GM18951 (cell line): ENCODE data around the gene CALML4.
"Not testable (repeated sequence)": the region's sequence is repeated elsewhere in the genome, so short reads cannot be mapped to it uniquely, and the experiment has no call there.

Experiments
- POLR2A ChIP-seq: IDR thresholded peaks from 4 replicates; pipeline ENCODE4 v1.6.1; 2011; ENCODE audit warnings: mild to moderate bottlenecking; ENCODE audit not compliant: insufficient read length, insufficient read depth; ENCODE audit errors: extremely low read depth
- in situ Hi-C: fragments of 300-500 bp; cut with MboI; formaldehyde crosslinking; loops from one replicate; pipeline ENCODE4 v1.12.0; 2022; ENCODE audit warnings: low sequenced_read_pairs, mixed read lengths, inconsistent platforms; ENCODE audit not compliant: unreplicated experiment

Gene CALML4

GRCh38 chr15:68220489-68220888 is 15.4 kb upstream of the CALML4 start:
- TF ChIP-seq POLR2A, result no peak
- in situ Hi-C loops, result no loop called here

GRCh38 chr15:68218847-68219798 is 14.0 kb upstream of the CALML4 start:
- TF ChIP-seq POLR2A, result no peak
- in situ Hi-C loops, result no loop called here

- TF ChIP-seq POLR2A, result no peak
- in situ Hi-C loops, result no loop called here
These were observed 13.2 kb upstream of the CALML4 start for GRCh38 chr15:68218331-68218730.

GRCh38 chr15:68217341-68217740 is 12.2 kb upstream of the CALML4 start:
- TF ChIP-seq POLR2A, result no peak
- in situ Hi-C loops, result no loop called here

- no peak for TF ChIP-seq POLR2A
- in situ Hi-C loops, result no loop called here
These were observed 9.7 kb upstream of the CALML4 start for GRCh38 chr15:68214838-68215254.

GRCh38 chr15:68213991-68214837 is 9.1 kb upstream of the CALML4 start:
- TF ChIP-seq POLR2A, result no peak
- in situ Hi-C loops, result no loop called here

- in situ Hi-C loops, result not testable (repeated sequence)
These were observed 8.3 kb upstream of the CALML4 start for GRCh38 chr15:68213491-68213845.

- TF ChIP-seq POLR2A, result no peak
- in situ Hi-C loops, result no loop called here
These were observed 6.7 kb upstream of the CALML4 start for GRCh38 chr15:68211656-68212320.

GRCh38 chr15:68210821-68211655 is 5.9 kb upstream of the CALML4 start:
- in situ Hi-C loops, result no loop called here
- no peak for TF ChIP-seq POLR2A

GRCh38 chr15:68210409-68210756 is 5.3 kb upstream of the CALML4 start:
- in situ Hi-C loops, result no loop called here
- TF ChIP-seq POLR2A, result no peak

GRCh38 chr15:68209735-68210408 is 4.7 kb upstream of the CALML4 start:
- in situ Hi-C loops, result no loop called here
- TF ChIP-seq POLR2A, result no peak

- TF ChIP-seq POLR2A, result no peak
- in situ Hi-C loops, result no loop called here
These were observed 4.1 kb upstream of the CALML4 start for GRCh38 chr15:68209272-68209671.

GRCh38 chr15:68208636-68209240 is 3.6 kb upstream of the CALML4 start:
- in situ Hi-C loops, result no loop called here
- TF ChIP-seq POLR2A, result no peak
